ENCODE data around the gene BPIFB3. TPM values are rescaled to one million over a fixed set of nuclear protein-coding genes. Genes with fewer than 3 reads are reported as not detected.

The BPIFB3 gene
- total RNA-seq, 1 experiment from 2014 or later, result not detected

DNA sequence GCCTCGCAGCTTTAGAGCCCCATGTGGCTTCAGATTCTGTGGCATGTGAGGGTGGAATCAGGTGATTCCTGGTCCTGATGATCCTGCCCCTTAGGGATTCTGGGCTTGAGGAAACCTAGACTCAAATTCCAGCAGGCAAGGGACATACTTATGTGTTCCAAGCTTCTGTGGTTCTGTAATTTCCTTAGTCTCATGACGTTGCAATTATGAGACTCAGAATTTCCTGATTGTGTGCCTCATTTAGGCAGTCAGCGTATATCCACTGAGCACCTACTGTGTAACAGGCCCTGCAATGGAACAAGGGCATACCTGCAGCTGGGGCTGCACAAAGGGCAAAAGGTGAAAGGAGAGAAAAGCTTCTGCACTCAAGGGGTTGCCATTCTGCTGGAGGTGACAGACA, 14.1 kb downstream of the BPIFB3 start:
- intact Hi-C loops (cut with micrococcal nuclease; ENCODE audit: unreplicated experiment), result no loop called here
- Mint-ChIP-seq H3K4me1 (ENCODE audit: low read depth, unreplicated experiment) (no peaks in the 10 kb centered on the region), H3K4me3 (ENCODE audit: unreplicated experiment) (no peak overlapping the region), H3K9me3 (ENCODE audit: unreplicated experiment) (no peaks in the 10 kb centered on the region), H3K27me3 (ENCODE audit: insufficient read depth, unreplicated experiment) (peaks cover 13% of the 10 kb centered on the region), H3K36me3 (ENCODE audit: insufficient read depth, unreplicated experiment) (no peaks in the 10 kb centered on the region), H3K27ac (ENCODE audit: unreplicated experiment) (no peak overlapping the region)
- no peak for TF ChIP-seq CTCF (IDR thresholded peaks at IDR 0.05; ENCODE audit: insufficient read depth in 1 of 2, low read depth in 1 of 2, low read length in 1 of 2, severe bottlenecking in 1 of 2, unreplicated experiment in 1 of 2)
- no peaks in the 10 kb centered on the region for H3K36me3 ChIP-seq (ENCODE audit: control insufficient read depth, insufficient read depth, low read length)
- H3K9me3 ChIP-seq, result no peaks in the 10 kb centered on the region
- no peaks in the 10 kb centered on the region for H3K4me1 ChIP-seq
- CTCF ChIA-PET, result interaction anchor here (1.6 kb wide), 1 partner anchor 28 kb away, joined by 5 read pairs; no protein-coding TSS in a partner anchor
- DNase-seq, result no peak
- H3K4me3 ChIP-seq (ENCODE audit: low read depth, low read length), result no peak overlapping the region
- H3K27me3 ChIP-seq (replicated peaks; ENCODE audit: control insufficient read depth, insufficient read depth, low read length), result no peaks in the 10 kb centered on the region; the same call in none of the 2 replicates
- no TSS peak for BruUV-seq (replicated peaks)
- POLR2A ChIA-PET, result no interaction called here

GRCh38 chr20:33068251-33068939, 14.7 kb downstream of the BPIFB3 start:
- no peaks in the 10 kb centered on the region; the same call in none of the 2 replicates for H3K27me3 ChIP-seq (replicated peaks; ENCODE audit: control insufficient read depth, insufficient read depth, low read length)
- Mint-ChIP-seq H3K9me3 (ENCODE audit: unreplicated experiment) (no peaks in the 10 kb centered on the region), H3K36me3 (ENCODE audit: insufficient read depth, unreplicated experiment) (no peaks in the 10 kb centered on the region), H3K4me3 (ENCODE audit: unreplicated experiment) (no peak overlapping the region), H3K4me1 (ENCODE audit: low read depth, unreplicated experiment) (no peaks in the 10 kb centered on the region), H3K27ac (ENCODE audit: unreplicated experiment) (no peak overlapping the region), H3K27me3 (ENCODE audit: insufficient read depth, unreplicated experiment) (peaks cover 13% of the 10 kb centered on the region)
- no peak for DNase-seq
- no peaks in the 10 kb centered on the region for H3K4me1 ChIP-seq
- CTCF ChIA-PET, result no interaction called here
- BruUV-seq (replicated peaks), result no TSS peak
- no peaks in the 10 kb centered on the region for H3K36me3 ChIP-seq (ENCODE audit: control insufficient read depth, insufficient read depth, low read length)
- H3K4me3 ChIP-seq (ENCODE audit: low read depth, low read length), result no peak overlapping the region
- TF ChIP-seq CTCF (IDR thresholded peaks at IDR 0.05; ENCODE audit: insufficient read depth in 1 of 2, low read depth in 1 of 2, low read length in 1 of 2, severe bottlenecking in 1 of 2, unreplicated experiment in 1 of 2), result no peak
- H3K9me3 ChIP-seq, result no peaks in the 10 kb centered on the region
- POLR2A ChIA-PET, result no interaction called here
- intact Hi-C loops (cut with micrococcal nuclease; ENCODE audit: unreplicated experiment), result no loop called here

- H3K4me3 Mint-ChIP-seq (ENCODE audit: unreplicated experiment), result no peak overlapping the region
- CTCF ChIA-PET, result no interaction called here
- no peak for TF ChIP-seq CTCF (IDR thresholded peaks at IDR 0.05; ENCODE audit: insufficient read depth in 1 of 2, low read depth in 1 of 2, low read length in 1 of 2, severe bottlenecking in 1 of 2, unreplicated experiment in 1 of 2)
- H3K9me3 Mint-ChIP-seq (ENCODE audit: unreplicated experiment), result no peaks in the 10 kb centered on the region
- Histone ChIP-seq H3K27me3 (replicated peaks; ENCODE audit: control insufficient read depth, insufficient read depth, low read length) (no peaks in the 10 kb centered on the region; the same call in 1 of the 2 replicates), H3K4me1 (no peaks in the 10 kb centered on the region), H3K36me3 (ENCODE audit: control insufficient read depth, insufficient read depth, low read length) (no peaks in the 10 kb centered on the region), H3K4me3 (ENCODE audit: low read depth, low read length) (no peak overlapping the region), H3K9me3 (no peaks in the 10 kb centered on the region)
- intact Hi-C loops (cut with micrococcal nuclease; ENCODE audit: unreplicated experiment), result no loop called here
- no peaks in the 10 kb centered on the region for H3K36me3 Mint-ChIP-seq (ENCODE audit: insufficient read depth, unreplicated experiment)
- no peak for DNase-seq
- no peak overlapping the region for H3K27ac Mint-ChIP-seq (ENCODE audit: unreplicated experiment)
- no TSS peak for BruUV-seq (replicated peaks)
- H3K27me3 Mint-ChIP-seq (ENCODE audit: insufficient read depth, unreplicated experiment), result peaks cover 19% of the 10 kb centered on the region
- POLR2A ChIA-PET, result no interaction called here
- H3K4me1 Mint-ChIP-seq (ENCODE audit: low read depth, unreplicated experiment), result no peaks in the 10 kb centered on the region
Observed at GRCh38 chr20:33069673-33070072, 16.0 kb downstream of the BPIFB3 start.

Measured in Caco-2 (cell line).